GM04504 (cell line): Measurements from ENCODE around the gene STARD13.

Source experiments
- DNase-seq: peaks from one replicate; pipeline ENCODE4 v3.0.0-alpha.2; 2012; ENCODE audit warnings: low read depth

Gene STARD13

GRCh38 chr13:33111414-33112110 is 174.0 kb downstream of the STARD13 start:
- DNase-seq = peak; percentile 65

- DNase-seq = no peak
These were observed 174.7 kb downstream of the STARD13 start for GRCh38 chr13:33110713-33111413.

- no peak for DNase-seq
These were observed 175.2 kb downstream of the STARD13 start for GRCh38 chr13:33110386-33110712.

- DNase-seq = no peak
These were observed 175.8 kb downstream of the STARD13 start for GRCh38 chr13:33109801-33110200.

GRCh38 chr13:33109271-33109697 is 176.3 kb downstream of the STARD13 start:
- no peak for DNase-seq

- DNase-seq = no peak
These were observed 176.9 kb downstream of the STARD13 start for GRCh38 chr13:33108620-33109019.

- no peak for DNase-seq
These were observed 178.2 kb downstream of the STARD13 start for GRCh38 chr13:33107361-33107760.

- DNase-seq = no peak
These were observed 178.7 kb downstream of the STARD13 start for GRCh38 chr13:33106656-33107360.

GRCh38 chr13:33105387-33106005 is 180.1 kb downstream of the STARD13 start:
- DNase-seq = no peak

GRCh38 chr13:33103457-33103856 is 182.1 kb downstream of the STARD13 start:
- no peak for DNase-seq

- no peak for DNase-seq
These were observed 183.7 kb downstream of the STARD13 start for GRCh38 chr13:33101835-33102234.

- DNase-seq = no peak
These were observed 184.7 kb downstream of the STARD13 start for GRCh38 chr13:33100886-33101285.

GRCh38 chr13:33099860-33100259 is 185.7 kb downstream of the STARD13 start:
- no peak for DNase-seq

GRCh38 chr13:33096886-33097605 is 188.5 kb downstream of the STARD13 start:
- no peak for DNase-seq

- DNase-seq = no peak
These were observed 193.2 kb downstream of the STARD13 start for GRCh38 chr13:33092073-33092987.

GRCh38 chr13:33091415-33091774 is 194.2 kb downstream of the STARD13 start:
- DNase-seq = no peak

GRCh38 chr13:33090755-33091414 is 194.7 kb downstream of the STARD13 start:
- DNase-seq = no peak

- no peak for DNase-seq
These were observed 196.2 kb downstream of the STARD13 start for GRCh38 chr13:33089311-33089710.

GRCh38 chr13:33087790-33088189 is 197.8 kb downstream of the STARD13 start:
- no peak for DNase-seq

GRCh38 chr13:33087091-33087490 is 198.5 kb downstream of the STARD13 start:
- no peak for DNase-seq
